ENCODE measurements around the gene TNFSF12. TPM values are rescaled to one million over a fixed set of nuclear protein-coding genes. Genes with fewer than 3 reads are reported as not detected.
A peak's percentile ranks its signal among the peaks of the same experiment; 100 is the strongest.

Gene TNFSF12
- polyA plus RNA-seq, 2 of the 4 experiments (the other 2 are of a cell fraction): 9.9 to 11.9 TPM

DNA sequence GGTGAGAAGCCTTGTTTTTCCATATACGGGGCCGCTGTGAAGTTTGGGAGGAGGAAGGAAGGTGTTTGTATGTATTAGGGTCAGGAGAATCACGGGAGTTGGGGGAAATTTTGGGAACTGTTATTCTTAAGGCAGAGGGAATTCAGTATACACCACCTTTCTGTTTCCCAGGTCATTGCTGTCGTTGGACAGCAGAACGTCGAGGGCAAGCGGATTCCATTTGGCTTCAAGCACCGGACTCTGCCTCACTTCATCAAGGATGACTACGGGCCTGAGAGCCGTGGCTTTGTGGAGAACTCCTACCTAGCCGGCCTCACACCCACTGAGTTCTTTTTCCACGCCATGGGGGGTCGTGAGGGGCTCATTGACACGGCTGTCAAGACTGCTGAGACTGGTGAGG, 47.1 kb upstream of the TNFSF12 start:
- ChIA-PET POLR2A (no interaction called here), CTCF (interaction anchor here (0.6 to 7.4 kb wide), 8 partner anchors 11 to 155 kb away, joined by 3 to 72 read pairs (median 6); partner anchors contain the start of genes SENP3, TMEM95 and ZBTB4)
- DNase-seq (ENCODE audit: low read depth in 1 of 2, low spot score in 1 of 2) (no peak), FAIRE-seq (no peak), ATAC-seq (no peak; a peak in 1 of 6 replicates)
- WGBS (ENCODE audit: missing lambda C conversion rate): 88% methylated on average over 14 of the region's 14 CpGs
- no peaks in the 10 kb centered on the region for H3K9me3 ChIP-seq
- H3K27ac ChIP-seq: no peak overlapping the region
- no peak for TF ChIP-seq POLR2A (IDR thresholded peaks at IDR 0.05; ENCODE audit: low read length)
- TF ChIP-seq CHD4 (IDR thresholded peaks at IDR 0.05; ENCODE audit: borderline replicate concordance): no peak
- no peak for TF ChIP-seq HEYL (CRISPR knock-in tag; IDR thresholded peaks at IDR 0.05)
- no peak for TF ChIP-seq SREBF2 (IDR thresholded peaks at IDR 0.05)
- TF ChIP-seq RFX5 (IDR thresholded peaks at IDR 0.05): no peak
- no peak for TF ChIP-seq HOXA7 (CRISPR knock-in tag; IDR thresholded peaks at IDR 0.05)
- no peak for TF ChIP-seq USF2 (IDR thresholded peaks at IDR 0.05)
- TF ChIP-seq NPAS2 (CRISPR knock-in tag; IDR thresholded peaks at IDR 0.05; ENCODE audit: borderline replicate concordance): no peak
- no peak for TF ChIP-seq GATA3 (IDR thresholded peaks at IDR 0.05; ENCODE audit: borderline replicate concordance)
- no peak for TF ChIP-seq ESRRA (IDR thresholded peaks at IDR 0.05; ENCODE audit: borderline replicate concordance, low read length)
- TF ChIP-seq JUN (IDR thresholded peaks at IDR 0.05): no peak
- no peak for TF ChIP-seq ZC3H11A (IDR thresholded peaks at IDR 0.05)
- no peak for TF ChIP-seq CBX2 (IDR thresholded peaks at IDR 0.05; ENCODE audit: borderline replicate concordance, low read depth)
- H3K4me2 ChIP-seq: no peak overlapping the region
- H3K4me1 ChIP-seq: no peaks in the 10 kb centered on the region
- H3K4me3 ChIP-seq: no peak overlapping the region

GRCh38 chr17:7502171-7502847, 46.5 kb upstream of the TNFSF12 start:
- POLR2A ChIA-PET: interaction anchor here (1.0 kb wide), 1 partner anchor 18 kb away, joined by 3 read pairs; the partner anchor contains the start of gene POLR2A
- Histone ChIP-seq H3K4me1 (no peaks in the 10 kb centered on the region), H3K9me3 (no peaks in the 10 kb centered on the region), H3K27ac (no peak overlapping the region), H3K4me3 (no peak overlapping the region), H3K4me2 (no peak overlapping the region)
- CTCF ChIA-PET: interaction anchor here (0.6 to 7.4 kb wide), 13 partner anchors 11 to 221 kb away, joined by 3 to 72 read pairs (median 4); partner anchors contain the start of genes SENP3, SLC2A4, TMEM95 and ZBTB4
- FAIRE-seq: no peak
- no peak for DNase-seq (ENCODE audit: low read depth in 1 of 2, low spot score in 1 of 2)
- peak; percentile 81 to 86 for ATAC-seq
- WGBS (ENCODE audit: missing lambda C conversion rate): 87% methylated on average over 20 of the region's 20 CpGs
- TF ChIP-seq JUNB (IDR thresholded peaks at IDR 0.05): no peak
- TF ChIP-seq, protein P1, sequence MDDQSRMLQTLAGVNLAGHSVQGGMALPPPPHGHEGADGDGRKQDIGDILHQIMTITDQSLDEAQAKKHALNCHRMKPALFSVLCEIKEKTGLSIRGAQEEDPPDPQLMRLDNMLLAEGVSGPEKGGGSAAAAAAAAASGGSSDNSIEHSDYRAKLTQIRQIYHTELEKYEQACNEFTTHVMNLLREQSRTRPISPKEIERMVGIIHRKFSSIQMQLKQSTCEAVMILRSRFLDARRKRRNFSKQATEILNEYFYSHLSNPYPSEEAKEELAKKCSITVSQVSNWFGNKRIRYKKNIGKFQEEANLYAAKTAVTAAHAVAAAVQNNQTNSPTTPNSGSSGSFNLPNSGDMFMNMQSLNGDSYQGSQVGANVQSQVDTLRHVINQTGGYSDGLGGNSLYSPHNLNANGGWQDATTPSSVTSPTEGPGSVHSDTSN (IDR thresholded peaks at IDR 0.05): no peak
- TF ChIP-seq RFX5 (IDR thresholded peaks at IDR 0.05): no peak
- no peak for TF ChIP-seq HOXA7 (CRISPR knock-in tag; IDR thresholded peaks at IDR 0.05)

GRCh38 chr17:7502987-7503386, 45.9 kb upstream of the TNFSF12 start:
- no peak overlapping the region for H3K4me2 ChIP-seq
- ChIA-PET CTCF (interaction anchor here (0.9 to 7.4 kb wide), 11 partner anchors 10 to 222 kb away, joined by 3 to 72 read pairs (median 4); partner anchors contain the start of genes SENP3, SLC2A4 and TMEM95), POLR2A (interaction anchor here (1.0 kb wide), 1 partner anchor 19 kb away, joined by 3 read pairs; the partner anchor contains the start of gene POLR2A)
- no peaks in the 10 kb centered on the region for H3K9me3 ChIP-seq
- no peak for TF ChIP-seq KDM5A (IDR thresholded peaks at IDR 0.05)
- TF ChIP-seq NR3C1 (IDR thresholded peaks at IDR 0.05): no peak
- TF ChIP-seq CBX8 (IDR thresholded peaks at IDR 0.05): no peak
- TF ChIP-seq RAD21 (conservative IDR thresholded peaks at IDR 0.05 in 1 of 2, IDR thresholded peaks at IDR 0.05 in 1 of 2): peak; percentile 34 to 54; a peak in 4 of 5 replicates
- no peak for TF ChIP-seq HOXB13 (CRISPR knock-in tag; IDR thresholded peaks at IDR 0.05; ENCODE audit: low read depth)
- TF ChIP-seq NFE2L2 (conservative IDR thresholded peaks at IDR 0.05; ENCODE audit: low read length): no peak
- TF ChIP-seq GATA3 (IDR thresholded peaks at IDR 0.05; ENCODE audit: borderline replicate concordance): no peak
- TF ChIP-seq HES2 (IDR thresholded peaks at IDR 0.05): no peak
- TF ChIP-seq RFX5 (IDR thresholded peaks at IDR 0.05): no peak
- TF ChIP-seq, protein P2, sequence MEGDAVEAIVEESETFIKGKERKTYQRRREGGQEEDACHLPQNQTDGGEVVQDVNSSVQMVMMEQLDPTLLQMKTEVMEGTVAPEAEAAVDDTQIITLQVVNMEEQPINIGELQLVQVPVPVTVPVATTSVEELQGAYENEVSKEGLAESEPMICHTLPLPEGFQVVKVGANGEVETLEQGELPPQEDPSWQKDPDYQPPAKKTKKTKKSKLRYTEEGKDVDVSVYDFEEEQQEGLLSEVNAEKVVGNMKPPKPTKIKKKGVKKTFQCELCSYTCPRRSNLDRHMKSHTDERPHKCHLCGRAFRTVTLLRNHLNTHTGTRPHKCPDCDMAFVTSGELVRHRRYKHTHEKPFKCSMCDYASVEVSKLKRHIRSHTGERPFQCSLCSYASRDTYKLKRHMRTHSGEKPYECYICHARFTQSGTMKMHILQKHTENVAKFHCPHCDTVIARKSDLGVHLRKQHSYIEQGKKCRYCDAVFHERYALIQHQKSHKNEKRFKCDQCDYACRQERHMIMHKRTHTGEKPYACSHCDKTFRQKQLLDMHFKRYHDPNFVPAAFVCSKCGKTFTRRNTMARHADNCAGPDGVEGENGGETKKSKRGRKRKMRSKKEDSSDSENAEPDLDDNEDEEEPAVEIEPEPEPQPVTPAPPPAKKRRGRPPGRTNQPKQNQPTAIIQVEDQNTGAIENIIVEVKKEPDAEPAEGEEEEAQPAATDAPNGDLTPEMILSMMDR (IDR thresholded peaks at IDR 0.05): peak; percentile 31; the same call in 2 of the 3 replicates
- TF ChIP-seq, protein P3, sequence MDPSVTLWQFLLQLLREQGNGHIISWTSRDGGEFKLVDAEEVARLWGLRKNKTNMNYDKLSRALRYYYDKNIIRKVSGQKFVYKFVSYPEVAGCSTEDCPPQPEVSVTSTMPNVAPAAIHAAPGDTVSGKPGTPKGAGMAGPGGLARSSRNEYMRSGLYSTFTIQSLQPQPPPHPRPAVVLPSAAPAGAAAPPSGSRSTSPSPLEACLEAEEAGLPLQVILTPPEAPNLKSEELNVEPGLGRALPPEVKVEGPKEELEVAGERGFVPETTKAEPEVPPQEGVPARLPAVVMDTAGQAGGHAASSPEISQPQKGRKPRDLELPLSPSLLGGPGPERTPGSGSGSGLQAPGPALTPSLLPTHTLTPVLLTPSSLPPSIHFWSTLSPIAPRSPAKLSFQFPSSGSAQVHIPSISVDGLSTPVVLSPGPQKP (IDR thresholded peaks at IDR 0.05; ENCODE audit: low read depth, low read length): no peak
- 0 out of 3 replicates have a peak, but pooled peaks have one; percentile 28 for TF ChIP-seq SMC3 (IDR thresholded peaks at IDR 0.05)
- TF ChIP-seq MAZ (IDR thresholded peaks at IDR 0.05; ENCODE audit: borderline replicate concordance, low read depth, low read length): no peak
- TF ChIP-seq JUNB (IDR thresholded peaks at IDR 0.05): no peak
- TF ChIP-seq HEYL (CRISPR knock-in tag; IDR thresholded peaks at IDR 0.05): no peak
- no peak for TF ChIP-seq USF2 (IDR thresholded peaks at IDR 0.05)
- 94% methylated on average over 14 of the region's 14 CpGs for WGBS (ENCODE audit: missing lambda C conversion rate)
- no peak overlapping the region for H3K27ac ChIP-seq
- DNase-seq (ENCODE audit: low read depth in 1 of 2, low spot score in 1 of 2) (peak in 1 of 2 experiments; percentile 37), FAIRE-seq (no peak), ATAC-seq (peak; percentile 62 to 72)
- H3K4me1 ChIP-seq: no peaks in the 10 kb centered on the region
- no peak overlapping the region for H3K4me3 ChIP-seq

All from A549 (cell line).